Adipocyte (in vitro differentiated cells): ENCODE measurements around the gene ACYP1.

Experiments used
- DNase-seq: peaks from one replicate; pipeline ENCODE4 v3.0.0-alpha.2; 2015; ENCODE audit warnings: low read depth
- H3K27me3 ChIP-seq: replicated peaks from 2 replicates; pipeline ENCODE4 v1.7.0; 2013; ENCODE audit warnings: mild to moderate bottlenecking, low read length, moderate library complexity; ENCODE audit not compliant: control insufficient read depth, insufficient read depth
- H3K36me3 ChIP-seq: 2 replicates; pipeline ENCODE4 v1.7.0; 2013; ENCODE audit warnings: low read length, mild to moderate bottlenecking, moderate library complexity; ENCODE audit not compliant: control insufficient read depth, insufficient read depth, severe bottlenecking
- H3K4me1 ChIP-seq: 2 replicates; pipeline ENCODE4 v1.7.0; 2013; ENCODE audit warnings: mild to moderate bottlenecking, low read length, moderate library complexity; ENCODE audit not compliant: control insufficient read depth, insufficient read depth
- H3K4me3 ChIP-seq: 2 replicates; pipeline ENCODE4 v1.7.0; 2013; ENCODE audit warnings: mild to moderate bottlenecking, low read length, moderate library complexity
- H3K9ac ChIP-seq: 2 replicates; pipeline ENCODE4 v1.7.0; 2013; ENCODE audit warnings: mild to moderate bottlenecking, low read length, moderate library complexity
- H3K9me3 ChIP-seq: 2 replicates; pipeline ENCODE4 v1.7.0; 2013; ENCODE audit warnings: mild to moderate bottlenecking, low read length, moderate library complexity; ENCODE audit not compliant: control insufficient read depth

ACYP1 gene

GRCh38 chr14:75032939-75033338 lies 30.9 kb downstream of the ACYP1 start:
- no peak overlapping the region for H3K9ac ChIP-seq
- H3K4me3 ChIP-seq: no peak overlapping the region
- H3K36me3 ChIP-seq: peaks cover 35% of the 10 kb centered on the region
- H3K27me3 ChIP-seq: no peaks in the 10 kb centered on the region
- H3K4me1 ChIP-seq: no peaks in the 10 kb centered on the region
- no peaks in the 10 kb centered on the region for H3K9me3 ChIP-seq
- no peak for DNase-seq

- Histone ChIP-seq H3K4me1 (no peaks in the 10 kb centered on the region), H3K27me3 (no peaks in the 10 kb centered on the region), H3K9me3 (no peaks in the 10 kb centered on the region), H3K9ac (no peak overlapping the region), H3K36me3 (peaks cover 37% of the 10 kb centered on the region), H3K4me3 (no peak overlapping the region)
- no peak for DNase-seq
Measured at GRCh38 chr14:75030147-75030546, 33.7 kb downstream of the ACYP1 start.

DNA sequence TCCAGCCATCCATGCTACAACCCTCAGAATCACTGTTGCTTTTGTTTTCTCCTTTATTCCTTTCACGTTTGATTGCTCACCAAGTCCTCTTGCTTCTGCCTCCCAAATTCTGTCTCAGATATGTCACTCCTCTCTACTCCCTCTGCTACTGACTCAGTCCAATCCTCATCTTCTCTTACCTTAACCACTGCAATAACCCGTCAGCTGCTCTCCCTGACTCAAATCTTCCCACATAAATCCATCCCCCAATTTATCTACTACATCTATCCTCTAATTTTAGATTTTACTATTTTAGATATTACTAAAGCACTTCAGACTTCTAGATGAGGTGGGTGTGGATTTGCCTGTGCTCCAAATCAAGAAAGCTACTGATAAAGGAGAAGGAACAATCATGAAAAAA lies 37.9 kb downstream of the ACYP1 start:
- Histone ChIP-seq H3K4me3 (no peak overlapping the region), H3K4me1 (peaks cover 7% of the 10 kb centered on the region), H3K9ac (no peak overlapping the region), H3K27me3 (no peaks in the 10 kb centered on the region), H3K9me3 (no peaks in the 10 kb centered on the region), H3K36me3 (peaks cover 32% of the 10 kb centered on the region)
- DNase-seq: no peak

DNA sequence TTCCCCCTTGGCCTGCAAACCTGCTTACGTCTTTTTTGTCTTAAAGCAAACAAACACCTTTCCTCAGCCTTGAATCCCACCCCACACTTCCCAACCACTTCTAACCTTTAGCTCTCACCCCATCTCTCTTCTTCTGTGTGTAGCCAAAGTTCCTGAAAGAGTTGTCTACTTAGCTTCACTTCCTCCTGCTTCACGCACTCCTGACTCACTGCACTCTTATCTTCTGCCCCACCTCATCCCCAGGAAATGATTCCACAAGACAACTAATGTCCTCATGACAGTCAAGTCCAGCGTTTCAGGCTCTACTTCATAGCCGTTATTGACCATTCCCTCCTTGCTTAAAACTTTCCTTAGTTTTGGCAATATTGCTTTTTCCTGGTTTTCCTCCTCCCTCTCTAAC lies 38.7 kb downstream of the ACYP1 start:
- Histone ChIP-seq H3K27me3 (no peaks in the 10 kb centered on the region), H3K9me3 (no peaks in the 10 kb centered on the region), H3K36me3 (peaks cover 30% of the 10 kb centered on the region), H3K4me1 (peaks cover 7% of the 10 kb centered on the region), H3K4me3 (no peak overlapping the region), H3K9ac (no peak overlapping the region)
- DNase-seq: no peak

- peaks cover 7% of the 10 kb centered on the region for H3K4me1 ChIP-seq
- H3K27me3 ChIP-seq: no peaks in the 10 kb centered on the region
Measured at GRCh38 chr14:75023108-75023507, 40.7 kb downstream of the ACYP1 start.

GRCh38 chr14:75022655-75023054 lies 41.2 kb downstream of the ACYP1 start:
- DNase-seq: no peak
- no peak overlapping the region for H3K4me3 ChIP-seq
- no peaks in the 10 kb centered on the region for H3K9me3 ChIP-seq
- H3K9ac ChIP-seq: no peak overlapping the region
- no peaks in the 10 kb centered on the region for H3K27me3 ChIP-seq
- peaks cover 45% of the 10 kb centered on the region for H3K36me3 ChIP-seq
- H3K4me1 ChIP-seq: peaks cover 7% of the 10 kb centered on the region

More at GRCh38 chr14:75023108-75023507, 40.7 kb downstream of the ACYP1 start:
- Histone ChIP-seq H3K36me3 (peaks cover 42% of the 10 kb centered on the region), H3K4me3 (no peak overlapping the region), H3K9me3 (no peaks in the 10 kb centered on the region), H3K9ac (no peak overlapping the region)
- DNase-seq: no peak

DNA sequence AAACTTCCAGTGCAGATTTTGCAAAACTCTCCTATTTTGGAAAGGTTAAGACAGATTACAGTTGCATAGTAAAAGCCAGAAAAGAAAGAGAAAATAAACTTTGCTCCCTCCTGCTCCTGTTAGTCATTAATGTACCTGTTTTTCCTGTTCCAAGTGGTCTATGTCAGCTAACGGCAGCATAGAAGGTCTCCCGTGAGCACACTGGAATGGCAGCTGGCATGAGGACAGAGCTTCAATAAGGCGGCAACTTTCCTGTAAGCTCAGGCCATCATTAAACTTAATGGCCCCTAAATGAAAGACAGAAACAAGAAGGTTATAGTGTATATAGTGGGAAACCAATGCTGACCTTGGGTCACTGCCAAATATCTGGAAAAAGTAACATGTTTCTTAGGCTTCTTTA lies 45.1 kb downstream of the ACYP1 start:
- peaks cover 66% of the 10 kb centered on the region for H3K36me3 ChIP-seq
- no peaks in the 10 kb centered on the region for H3K27me3 ChIP-seq
- H3K4me3 ChIP-seq: no peak overlapping the region

GRCh38 chr14:75016815-75017214 lies 47.0 kb downstream of the ACYP1 start:
- Histone ChIP-seq H3K9me3 (no peaks in the 10 kb centered on the region), H3K4me1 (peaks cover 18% of the 10 kb centered on the region), H3K4me3 (no peak overlapping the region), H3K9ac (no peak overlapping the region), H3K36me3 (peaks cover 54% of the 10 kb centered on the region), H3K27me3 (no peaks in the 10 kb centered on the region)
- DNase-seq: no peak

More for the DNA sequence above, 45.1 kb downstream of the ACYP1 start:
- Histone ChIP-seq H3K4me1 (peaks cover 7% of the 10 kb centered on the region), H3K9ac (no peak overlapping the region), H3K9me3 (no peaks in the 10 kb centered on the region)
- DNase-seq: no peak

DNA sequence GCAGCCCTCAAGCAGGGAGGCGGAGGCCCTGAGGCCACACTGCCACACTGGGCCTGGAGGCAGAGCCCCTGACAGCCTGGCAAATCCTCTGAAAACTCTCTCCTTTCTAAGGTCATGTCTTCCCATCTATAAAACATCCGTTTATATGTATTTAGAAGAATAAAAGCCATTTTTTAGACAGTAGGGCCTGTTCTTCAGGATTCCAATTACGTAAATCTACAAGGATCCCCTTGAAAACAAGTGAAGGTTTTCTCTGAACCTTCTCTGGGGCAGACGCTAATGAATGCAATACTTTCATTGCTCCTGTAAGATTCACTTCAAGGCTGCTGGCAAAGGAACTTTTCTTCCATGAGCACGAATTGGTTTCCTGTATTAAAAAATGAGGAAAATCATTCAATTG lies 48.3 kb downstream of the ACYP1 start:
- no peaks in the 10 kb centered on the region for H3K27me3 ChIP-seq
- no peak overlapping the region for H3K4me3 ChIP-seq
- H3K4me1 ChIP-seq: peaks cover 31% of the 10 kb centered on the region
- no peaks in the 10 kb centered on the region for H3K9me3 ChIP-seq
- no peak overlapping the region for H3K9ac ChIP-seq
- no peak for DNase-seq
- H3K36me3 ChIP-seq: peaks cover 49% of the 10 kb centered on the region

GRCh38 chr14:75013290-75013689 lies 50.5 kb downstream of the ACYP1 start:
- H3K27me3 ChIP-seq: no peaks in the 10 kb centered on the region
- no peaks in the 10 kb centered on the region for H3K9me3 ChIP-seq
- peaks cover 41% of the 10 kb centered on the region for H3K4me1 ChIP-seq
- peaks cover 50% of the 10 kb centered on the region for H3K36me3 ChIP-seq
- DNase-seq: no peak
- no peak overlapping the region for H3K9ac ChIP-seq
- no peak overlapping the region for H3K4me3 ChIP-seq

GRCh38 chr14:75011356-75011994 lies 52.3 kb downstream of the ACYP1 start:
- Histone ChIP-seq H3K4me3 (peak overlapping the region; percentile 56), H3K4me1 (peaks cover 41% of the 10 kb centered on the region), H3K9me3 (no peaks in the 10 kb centered on the region), H3K36me3 (peaks cover 53% of the 10 kb centered on the region), H3K9ac (peak overlapping the region; percentile 70), H3K27me3 (no peaks in the 10 kb centered on the region)
- DNase-seq: peak; percentile 68
